HG03378 (cell line): ENCODE results near the gene DUSP10.

Source experiments
- ATAC-seq: cut with Tn5 transposase; IDR thresholded peaks from one replicate; pipeline ENCODE4 v1.9.1; 2021; ENCODE audit warnings: mild to moderate bottlenecking, moderate library complexity; ENCODE audit not compliant: unreplicated experiment

The DUSP10 gene

GRCh38 chr1:221663321-221663720 is 78.6 kb downstream of the DUSP10 start:
- no peak for ATAC-seq

- ATAC-seq = no peak
These were observed 86.1 kb downstream of the DUSP10 start for GRCh38 chr1:221655766-221656305.
